K562 (cell line): ENCODE results near the gene CERS6. TPM values are rescaled to one million over a fixed set of nuclear protein-coding genes. Genes with fewer than 3 reads are reported as not detected.
"Not testable (repeated sequence)": the region's sequence is repeated elsewhere in the genome, so short reads cannot be mapped to it uniquely, and the experiment has no call there.

Experiments used
- ATAC-seq: fragments of 200-7000 bp; cut with Tn5 transposase; 3 replicates; pipeline ENCODE4 v1.9.1; 2020; ENCODE audit warnings: moderate library complexity
- BruUV-seq: library from RNA; stranded (reverse); fragments of 400-500 nt; replicated peaks from 2 replicates; lab custom pipeline; 2021; lab: Mats Ljungman, UMichigan
- CTCF ChIA-PET: fragments of 300-600 bp; formaldehyde crosslinking; extraction: SDS; loops from one replicate; lab custom pipeline; 2021; ENCODE audit warnings: low intra/inter-chr PET ratio; lab: Yijun Ruan, JAX
- POLR2A ChIA-PET: fragments of 300-600, 350-650 bp; sonication (Branson Sonifier 250); formaldehyde crosslinking; extraction: SDS; loops from one replicate; lab custom pipeline; 2021; ENCODE audit warnings: antibody characterized with exemption, inconsistent platforms; lab: Yijun Ruan, JAX
- DNase-seq, 4 experiments: peaks; one replicate each; pipeline versions ENCODE4 v3.0.0 to v3.0.0-alpha.2; 2011 to 2018; ENCODE audit warnings: low spot score in 3 of 4, mixed read lengths in 3 of 4; ENCODE audit errors: extremely low read depth in 1 of 4
- FAIRE-seq: peaks from 2 replicates; lab custom pipeline; 2011; peaks lifted over from hg19 to GRCh38; lab: Jason Lieb, UNC
- H2AFZ ChIP-seq: 2 replicates; pipeline ENCODE4 v1.6.0; 2011; ENCODE audit warnings: low read depth, low read length, control low read depth, inconsistent platforms
- H3K27ac ChIP-seq: fragments of 200-600 bp; 3 replicates; pipeline ENCODE4 v1.8.0; 2011; ENCODE audit warnings: low read depth, mild to moderate bottlenecking, control low read depth, inconsistent platforms, low read length, moderate library complexity, mixed read lengths; ENCODE audit errors: extremely low read depth
- H3K27me3 ChIP-seq, 2 experiments: fragments of 300-600 bp in 1 of 2; 2 replicates in 1 of 2; 3 replicates in 1 of 2; pipeline versions ENCODE4 v1.6.0 to v1.8.0; 2011; ENCODE audit warnings: inconsistent platforms in 2 of 2, low read length in 2 of 2, mild to moderate bottlenecking in 1 of 2, mixed read lengths in 1 of 2, moderate library complexity in 1 of 2; ENCODE audit not compliant: control insufficient read depth in 2 of 2, insufficient read depth in 2 of 2
- H3K36me3 ChIP-seq: fragments of 300-600 bp; 3 replicates; pipeline ENCODE4 v1.8.0; 2011; ENCODE audit warnings: mild to moderate bottlenecking, low read length, inconsistent platforms; ENCODE audit not compliant: control insufficient read depth, insufficient read depth
- H3K4me1 ChIP-seq, 2 experiments: fragments of 200-600 bp in 1 of 2; replicated peaks in 1 of 2; 2 replicates in 1 of 2; 3 replicates in 1 of 2; pipeline versions ENCODE4 v1.5.1 to v1.8.0; 2011; ENCODE audit warnings: inconsistent platforms in 2 of 2, low read length in 2 of 2, mild to moderate bottlenecking in 1 of 2, mixed read lengths in 1 of 2, moderate library complexity in 1 of 2; ENCODE audit not compliant: control insufficient read depth in 2 of 2, insufficient read depth in 2 of 2
- H3K4me2 ChIP-seq: 2 replicates; pipeline ENCODE4 v1.6.1; 2011; ENCODE audit warnings: low read length, control low read depth, inconsistent platforms, mixed read lengths; ENCODE audit not compliant: insufficient read depth
- H3K4me3 ChIP-seq: fragments of 200-600 bp; sonication (generic), shearing (Covaris generic); 2 replicates; pipeline ENCODE4 v1.5.1; 2016; ENCODE audit warnings: control low read depth, inconsistent platforms
- H3K79me2 ChIP-seq: fragments of 200-600 bp; 3 replicates; pipeline ENCODE4 v1.8.0; 2011; ENCODE audit warnings: low read length, inconsistent platforms; ENCODE audit not compliant: control insufficient read depth, insufficient read depth
- H3K9ac ChIP-seq, 2 experiments: 2 replicates each; pipeline versions ENCODE4 v1.6.0 to v1.6.1; 2011; ENCODE audit warnings: low read depth in 2 of 2, low read length in 2 of 2, control low read depth in 1 of 2, inconsistent platforms in 1 of 2, mild to moderate bottlenecking in 1 of 2, mixed read lengths in 1 of 2; ENCODE audit not compliant: insufficient read depth in 1 of 2
- H3K9me1 ChIP-seq: one replicate; pipeline ENCODE4 v1.6.0; 2011; ENCODE audit warnings: inconsistent platforms, mild to moderate bottlenecking, low read length, moderate library complexity; ENCODE audit not compliant: control insufficient read depth, insufficient read depth
- H3K9me3 ChIP-seq: replicated peaks from 2 replicates; pipeline ENCODE4 v1.5.1; 2011; ENCODE audit warnings: low read depth, low read length, inconsistent platforms; ENCODE audit not compliant: control insufficient read depth, insufficient read depth
- H4K20me1 ChIP-seq: replicated peaks from 2 replicates; pipeline ENCODE4 v1.6.1; 2011; ENCODE audit warnings: low read length, inconsistent platforms, mixed read lengths; ENCODE audit not compliant: control insufficient read depth, insufficient read depth
- ARID2 ChIP-seq: fragments of 450-650 bp; IDR thresholded peaks from 2 replicates; pipeline ENCODE4 v1.6.1; 2017; ENCODE audit warnings: antibody characterized with exemption, mild to moderate bottlenecking
- BRD9 ChIP-seq: fragments of 450-650 bp; IDR thresholded peaks from 2 replicates; pipeline ENCODE4 v1.6.1; 2018; ENCODE audit warnings: low read depth; ENCODE audit not compliant: partially characterized antibody
- FOXK1 ChIP-seq: sonication (generic); formaldehyde crosslinking; IDR thresholded peaks from 2 replicates; pipeline ENCODE4 v1.8.0; 2022; ENCODE audit warnings: missing genetic modification reagents, mild to moderate bottlenecking, borderline replicate concordance
- HDGF ChIP-seq: fragments of 450-650 bp; IDR thresholded peaks from 2 replicates; pipeline ENCODE4 v1.6.1; 2016
- HIVEP1 ChIP-seq: fragments of 250-450 bp; sonication (Bioruptor Pico); IDR thresholded peaks from 2 replicates; pipeline ENCODE4 v1.4.0; 2020; ENCODE audit warnings: mild to moderate bottlenecking
- IRF2 ChIP-seq: sonication (generic); formaldehyde crosslinking; IDR thresholded peaks from 2 replicates; pipeline ENCODE4 v1.8.1; 2022; ENCODE audit warnings: mild to moderate bottlenecking, missing genetic modification reagents
- MCM3 ChIP-seq: fragments of 450-650 bp; IDR thresholded peaks from 2 replicates; pipeline ENCODE4 v1.6.1; 2016
- RBFOX2 ChIP-seq: fragments of 200-400 bp; formaldehyde crosslinking; IDR thresholded peaks from 2 replicates; pipeline ENCODE4 v1.6.1; 2017; ENCODE audit warnings: low read depth, mild to moderate bottlenecking, low read length, moderate library complexity
- THRAP3 ChIP-seq: fragments of 450-650 bp; IDR thresholded peaks from 2 replicates; pipeline ENCODE4 v1.6.1; 2016; ENCODE audit warnings: mild to moderate bottlenecking, inconsistent platforms, borderline replicate concordance
- ZNF134 ChIP-seq: fragments of 250-450 bp; sonication (Bioruptor Pico); conservative IDR thresholded peaks from 2 replicates; pipeline ENCODE4 v1.4.0; 2020
- WGBS: fragments of 100-300 bp; shearing (Covaris generic); methylation state at CpG from one replicate; pipeline ENCODE4 v1.1.6; 2016; ENCODE audit warnings: low coverage, mixed read lengths; ENCODE audit not compliant: insufficient coverage; ENCODE audit errors: missing lambda C conversion rate; 5-methylcytosine and 5-hydroxymethylcytosine counted together
- in situ Hi-C: fragments of 300-500 bp; cut with MboI; formaldehyde crosslinking; loops from 4 replicates; pipeline ENCODE4 v1.15.0; 2018; ENCODE audit warnings: inconsistent platforms, mixed read lengths
- intact Hi-C: fragments of 100-400 bp; cut with micrococcal nuclease; formaldehyde crosslinking; loops from 2 replicates; pipeline ENCODE4 v1.14.2; 2022
- polyA plus RNA-seq, 8 experiments: library from polyadenylated mRNA; depleted of rRNA in 4 of 8; stranded (reverse) in 5 of 8; unstranded in 3 of 8; fragments of >200 nt; fragmentation: Nextera tagmentation in 2 of 8; fragmentation: Illumina TruSeq in 1 of 8; extraction: Ambion mirVana in 2 of 8; extraction: Trizol in 1 of 8; gene quantifications; 2 replicates each; pipeline versions ENCODE4 v1.2.1 to v1.2.3, GENCODE V29; 2011 to 2014; ENCODE audit warnings: inconsistent platforms in 1 of 8, missing spikeins in 1 of 8
- total RNA-seq, 7 experiments: library from RNA; depleted of rRNA in 6 of 7; stranded (reverse); fragments of >200 nt in 6 of 7; fragmentation: Illumina TruSeq in 2 of 7; extraction: Trizol in 2 of 7; gene quantifications; 2 replicates each; pipeline versions ENCODE4 v1.2.1 to v1.2.3, GENCODE V29; 2011 to 2021; ENCODE audit warnings: low replicate concordance in 1 of 7
- TF ChIP-seq, protein P1 (sequence below): sonication (generic); formaldehyde crosslinking; IDR thresholded peaks from 2 replicates; pipeline ENCODE4 v1.8.1; 2023; ENCODE audit warnings: missing genetic modification reagents, mild to moderate bottlenecking, borderline replicate concordance
- TF ChIP-seq, protein P2 (sequence below): fragments of 250-450 bp; sonication (Bioruptor Pico); IDR thresholded peaks from 2 replicates; pipeline ENCODE4 v1.5.0; 2022; ENCODE audit warnings: mild to moderate bottlenecking
- TF ChIP-seq, protein P3 (sequence below): sonication (generic); formaldehyde crosslinking; IDR thresholded peaks from 2 replicates; pipeline ENCODE4 v1.8.0; 2022; ENCODE audit warnings: mild to moderate bottlenecking, missing genetic modification reagents, borderline replicate concordance

The CERS6 gene
- total and polyA plus RNA-seq, 9 of the 15 experiments (the other 6 are each of a cell fraction or from before 2014, with no cell fraction given): 1.6 to 13.6 (median 11.4) TPM

DNA sequence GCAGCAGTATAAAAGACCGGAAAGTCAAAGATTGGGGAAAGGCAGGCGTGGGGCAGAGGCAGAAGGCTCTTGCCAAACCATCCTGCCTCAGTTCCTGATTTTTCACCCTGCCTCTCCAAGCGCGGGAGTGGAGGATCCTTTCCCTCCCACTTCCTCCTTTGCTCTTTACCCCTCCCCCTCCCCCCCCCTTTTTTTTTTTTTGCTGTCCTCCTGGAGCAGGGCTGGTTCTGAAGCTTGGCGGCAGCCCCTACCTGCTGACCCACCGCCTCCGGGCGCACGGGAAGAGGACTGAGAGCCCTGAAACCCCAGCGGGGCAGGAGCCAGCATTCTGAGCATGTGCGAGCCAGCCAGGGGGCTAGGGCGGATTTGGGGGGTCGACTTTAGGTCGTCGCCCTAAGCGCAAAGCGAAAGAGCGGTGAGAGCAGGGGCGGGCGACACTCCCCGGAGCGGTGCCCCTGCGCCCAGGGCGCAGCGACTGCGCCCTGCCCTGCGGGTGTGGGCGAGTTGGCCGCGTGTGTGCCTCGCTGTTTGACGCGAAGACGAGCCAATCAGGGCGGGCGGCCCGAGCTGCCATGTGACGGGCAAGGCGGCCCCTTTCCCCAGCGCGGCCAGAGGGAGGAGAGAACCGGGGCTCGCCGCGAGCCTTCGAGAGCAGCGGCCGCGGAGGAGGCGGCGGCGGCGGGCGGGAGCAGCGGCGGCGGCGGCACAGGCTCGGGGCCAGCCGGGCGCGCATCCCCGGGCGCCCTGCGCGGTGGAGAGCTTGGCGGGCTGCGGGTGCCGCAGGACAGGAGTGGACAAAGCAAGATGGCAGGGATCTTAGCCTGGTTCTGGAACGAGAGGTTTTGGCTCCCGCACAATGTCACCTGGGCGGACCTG lies at the start of gene CERS6 (continued):
- TF ChIP-seq, protein P1, sequence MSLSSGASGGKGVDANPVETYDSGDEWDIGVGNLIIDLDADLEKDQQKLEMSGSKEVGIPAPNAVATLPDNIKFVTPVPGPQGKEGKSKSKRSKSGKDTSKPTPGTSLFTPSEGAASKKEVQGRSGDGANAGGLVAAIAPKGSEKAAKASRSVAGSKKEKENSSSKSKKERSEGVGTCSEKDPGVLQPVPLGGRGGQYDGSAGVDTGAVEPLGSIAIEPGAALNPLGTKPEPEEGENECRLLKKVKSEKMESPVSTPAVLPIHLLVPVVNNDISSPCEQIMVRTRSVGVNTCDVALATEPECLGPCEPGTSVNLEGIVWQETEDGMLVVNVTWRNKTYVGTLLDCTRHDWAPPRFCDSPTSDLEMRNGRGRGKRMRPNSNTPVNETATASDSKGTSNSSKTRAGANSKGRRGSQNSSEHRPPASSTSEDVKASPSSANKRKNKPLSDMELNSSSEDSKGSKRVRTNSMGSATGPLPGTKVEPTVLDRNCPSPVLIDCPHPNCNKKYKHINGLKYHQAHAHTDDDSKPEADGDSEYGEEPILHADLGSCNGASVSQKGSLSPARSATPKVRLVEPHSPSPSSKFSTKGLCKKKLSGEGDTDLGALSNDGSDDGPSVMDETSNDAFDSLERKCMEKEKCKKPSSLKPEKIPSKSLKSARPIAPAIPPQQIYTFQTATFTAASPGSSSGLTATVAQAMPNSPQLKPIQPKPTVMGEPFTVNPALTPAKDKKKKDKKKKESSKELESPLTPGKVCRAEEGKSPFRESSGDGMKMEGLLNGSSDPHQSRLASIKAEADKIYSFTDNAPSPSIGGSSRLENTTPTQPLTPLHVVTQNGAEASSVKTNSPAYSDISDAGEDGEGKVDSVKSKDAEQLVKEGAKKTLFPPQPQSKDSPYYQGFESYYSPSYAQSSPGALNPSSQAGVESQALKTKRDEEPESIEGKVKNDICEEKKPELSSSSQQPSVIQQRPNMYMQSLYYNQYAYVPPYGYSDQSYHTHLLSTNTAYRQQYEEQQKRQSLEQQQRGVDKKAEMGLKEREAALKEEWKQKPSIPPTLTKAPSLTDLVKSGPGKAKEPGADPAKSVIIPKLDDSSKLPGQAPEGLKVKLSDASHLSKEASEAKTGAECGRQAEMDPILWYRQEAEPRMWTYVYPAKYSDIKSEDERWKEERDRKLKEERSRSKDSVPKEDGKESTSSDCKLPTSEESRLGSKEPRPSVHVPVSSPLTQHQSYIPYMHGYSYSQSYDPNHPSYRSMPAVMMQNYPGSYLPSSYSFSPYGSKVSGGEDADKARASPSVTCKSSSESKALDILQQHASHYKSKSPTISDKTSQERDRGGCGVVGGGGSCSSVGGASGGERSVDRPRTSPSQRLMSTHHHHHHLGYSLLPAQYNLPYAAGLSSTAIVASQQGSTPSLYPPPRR (CRISPR knock-in tag): peak; percentile 69; the same call in 1 of the 2 replicates
- TF ChIP-seq HIVEP1: no peak
- TF ChIP-seq, protein P2, sequence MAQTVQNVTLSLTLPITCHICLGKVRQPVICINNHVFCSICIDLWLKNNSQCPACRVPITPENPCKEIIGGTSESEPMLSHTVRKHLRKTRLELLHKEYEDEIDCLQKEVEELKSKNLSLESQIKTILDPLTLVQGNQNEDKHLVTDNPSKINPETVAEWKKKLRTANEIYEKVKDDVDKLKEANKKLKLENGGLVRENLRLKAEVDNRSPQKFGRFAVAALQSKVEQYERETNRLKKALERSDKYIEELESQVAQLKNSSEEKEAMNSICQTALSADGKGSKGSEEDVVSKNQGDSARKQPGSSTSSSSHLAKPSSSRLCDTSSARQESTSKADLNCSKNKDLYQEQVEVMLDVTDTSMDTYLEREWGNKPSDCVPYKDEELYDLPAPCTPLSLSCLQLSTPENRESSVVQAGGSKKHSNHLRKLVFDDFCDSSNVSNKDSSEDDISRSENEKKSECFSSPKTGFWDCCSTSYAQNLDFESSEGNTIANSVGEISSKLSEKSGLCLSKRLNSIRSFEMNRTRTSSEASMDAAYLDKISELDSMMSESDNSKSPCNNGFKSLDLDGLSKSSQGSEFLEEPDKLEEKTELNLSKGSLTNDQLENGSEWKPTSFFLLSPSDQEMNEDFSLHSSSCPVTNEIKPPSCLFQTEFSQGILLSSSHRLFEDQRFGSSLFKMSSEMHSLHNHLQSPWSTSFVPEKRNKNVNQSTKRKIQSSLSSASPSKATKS (CRISPR knock-in tag): no peak
- TF ChIP-seq HDGF: no peak
- TF ChIP-seq THRAP3: no peak
- peak; percentile 49 for TF ChIP-seq BRD9
- TF ChIP-seq FOXK1: peak; percentile 98
- TF ChIP-seq MCM3: no peak
- TF ChIP-seq RBFOX2: peak; percentile 82
- TF ChIP-seq ARID2: no peak
- TF ChIP-seq IRF2 (CRISPR knock-in tag): peak; percentile 94
- no peak for TF ChIP-seq ZNF134 (CRISPR knock-in tag)
- TF ChIP-seq, protein P3, sequence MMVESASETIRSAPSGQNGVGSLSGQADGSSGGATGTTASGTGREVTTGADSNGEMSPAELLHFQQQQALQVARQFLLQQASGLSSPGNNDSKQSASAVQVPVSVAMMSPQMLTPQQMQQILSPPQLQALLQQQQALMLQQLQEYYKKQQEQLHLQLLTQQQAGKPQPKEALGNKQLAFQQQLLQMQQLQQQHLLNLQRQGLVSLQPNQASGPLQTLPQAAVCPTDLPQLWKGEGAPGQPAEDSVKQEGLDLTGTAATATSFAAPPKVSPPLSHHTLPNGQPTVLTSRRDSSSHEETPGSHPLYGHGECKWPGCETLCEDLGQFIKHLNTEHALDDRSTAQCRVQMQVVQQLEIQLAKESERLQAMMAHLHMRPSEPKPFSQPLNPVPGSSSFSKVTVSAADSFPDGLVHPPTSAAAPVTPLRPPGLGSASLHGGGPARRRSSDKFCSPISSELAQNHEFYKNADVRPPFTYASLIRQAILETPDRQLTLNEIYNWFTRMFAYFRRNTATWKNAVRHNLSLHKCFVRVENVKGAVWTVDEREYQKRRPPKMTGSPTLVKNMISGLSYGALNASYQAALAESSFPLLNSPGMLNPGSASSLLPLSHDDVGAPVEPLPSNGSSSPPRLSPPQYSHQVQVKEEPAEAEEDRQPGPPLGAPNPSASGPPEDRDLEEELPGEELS (CRISPR knock-in tag): peak; percentile 97; the same call in 1 of the 2 replicates

DNA sequence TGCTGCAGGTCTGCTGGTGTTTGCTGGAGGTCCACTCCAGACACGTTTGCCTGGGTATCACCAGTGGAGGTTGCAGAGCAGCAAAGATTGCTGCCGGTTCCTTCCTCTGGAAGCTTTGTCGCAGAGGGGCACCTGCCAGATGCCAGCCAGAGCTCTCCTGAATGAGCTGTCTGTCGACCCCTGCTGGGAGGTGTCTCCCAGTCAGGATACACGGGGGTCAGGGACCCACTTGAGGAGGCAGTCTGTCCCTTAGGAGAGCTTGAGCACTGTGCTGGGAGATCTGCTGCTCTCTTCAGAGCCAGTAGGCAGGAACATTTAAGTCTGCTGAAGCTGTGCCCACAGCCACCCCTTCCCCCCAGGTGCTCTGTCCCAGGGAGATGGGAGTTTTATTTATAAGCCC lies 43.8 kb upstream of the CERS6 start:
- DNase-seq, H4K20me1 ChIP-seq, H3K79me2 ChIP-seq, H3K4me3 ChIP-seq, H3K27me3 ChIP-seq, H3K9ac ChIP-seq, H3K36me3 ChIP-seq, intact Hi-C loops, BruUV-seq, FAIRE-seq, CTCF ChIA-PET, H3K4me2 ChIP-seq, H3K27ac ChIP-seq, in situ Hi-C loops, ATAC-seq, H2AFZ ChIP-seq, H3K9me1 ChIP-seq, H3K4me1 ChIP-seq, H3K9me3 ChIP-seq: not testable (repeated sequence)
- WGBS: 11% methylated on average over 5 of the region's 5 CpGs
- POLR2A ChIA-PET: interaction anchor here (0.6 kb wide), 1 partner anchor 55 kb away, joined by 4 read pairs; no protein-coding TSS in a partner anchor
